Measurements from ENCODE around the gene CPNE5.

CPNE5 gene

GRCh38 chr6:36838896-36839748 is at the start of gene CPNE5:
TSS of gene CPNE5 (minus strand) at chr6:36839444. CDS start at chr6:36839377, 67 bp downstream.
- DNase-seq (ENCODE audit: low read depth in 2 of 2), result no peak

GRCh38 chr6:36888115-36888643 is 48.9 kb upstream of the CPNE5 start:
- DNase-seq (ENCODE audit: low read depth in 2 of 2), result no peak

GRCh38 chr6:36886950-36887618 is 47.8 kb upstream of the CPNE5 start:
- no peak for DNase-seq (ENCODE audit: low read depth in 2 of 2)

GRCh38 chr6:36885461-36886401 is 46.5 kb upstream of the CPNE5 start, which contains the start of gene C6orf89:
TSS of gene C6orf89 (plus strand) at chr6:36885952. CDS start at chr6:36899445, 13,493 bp downstream.
- peak; percentile 93 to 95 for DNase-seq (ENCODE audit: low read depth in 2 of 2)

- no peak for DNase-seq (ENCODE audit: low read depth in 2 of 2)
Measured at GRCh38 chr6:36884610-36885009, 45.4 kb upstream of the CPNE5 start.

- DNase-seq (ENCODE audit: low read depth in 2 of 2), result no peak
Measured at GRCh38 chr6:36875250-36875633, 36.0 kb upstream of the CPNE5 start.

- DNase-seq (ENCODE audit: low read depth in 2 of 2), result peak; percentile 57 to 74
Measured at GRCh38 chr6:36874443-36875249, 35.4 kb upstream of the CPNE5 start, which contains the start of gene PPIL1. TSS of gene PPIL1 (minus strand) at chr6:36874803. CDS start at chr6:36874772, 31 bp downstream.

- DNase-seq (ENCODE audit: low read depth in 2 of 2), result no peak
Measured at GRCh38 chr6:36873612-36874442, 34.6 kb upstream of the CPNE5 start.

GRCh38 chr6:36873115-36873514 is 33.9 kb upstream of the CPNE5 start:
- no peak for DNase-seq (ENCODE audit: low read depth in 2 of 2)

- DNase-seq (ENCODE audit: low read depth in 2 of 2), result no peak
Measured at GRCh38 chr6:36871686-36872085, 32.4 kb upstream of the CPNE5 start.

- DNase-seq (ENCODE audit: low read depth in 2 of 2), result no peak
Measured at GRCh38 chr6:36867471-36868224, 28.4 kb upstream of the CPNE5 start.

GRCh38 chr6:36865835-36866234 is 26.6 kb upstream of the CPNE5 start:
- no peak for DNase-seq (ENCODE audit: low read depth in 2 of 2)

GRCh38 chr6:36863670-36864540 is 24.7 kb upstream of the CPNE5 start:
- DNase-seq (ENCODE audit: low read depth in 2 of 2), result no peak

- DNase-seq (ENCODE audit: low read depth in 2 of 2), result no peak
Measured at GRCh38 chr6:36862848-36863382, 23.7 kb upstream of the CPNE5 start.

GRCh38 chr6:36862164-36862847 is 23.1 kb upstream of the CPNE5 start:
- no peak for DNase-seq (ENCODE audit: low read depth in 2 of 2)

GRCh38 chr6:36860126-36860525 is 20.9 kb upstream of the CPNE5 start:
- DNase-seq (ENCODE audit: low read depth in 2 of 2), result no peak

GRCh38 chr6:36858407-36858981 is 19.2 kb upstream of the CPNE5 start:
- DNase-seq (ENCODE audit: low read depth in 2 of 2), result no peak

All from stimulated activated CD8-positive, alpha-beta memory T cell treated with anti-CD3 and anti-CD28 coated beads, Interleukin-2, amount 100 ng/mL, for 1 hour (primary cell).